ENCODE results near the gene TMPO.

Gene TMPO

GRCh38 chr12:98561846-98562245 lies 46.5 kb downstream of the TMPO start:
- no peak for TF ChIP-seq REST (IDR thresholded peaks at IDR 0.05; ENCODE audit: insufficient read depth in 1 of 2, low read depth in 2 of 2, low read length in 2 of 2)
- no peak for TF ChIP-seq FOXP2 (optimal IDR thresholded peaks at IDR 0.05; ENCODE audit: borderline replicate concordance, extremely low read depth, extremely low read length, insufficient read depth)

GRCh38 chr12:98572010-98572409 lies 56.6 kb downstream of the TMPO start:
- TF ChIP-seq POLR2AphosphoS5 (IDR thresholded peaks at IDR 0.05; ENCODE audit: low read depth, low read length) (no peak), REST (IDR thresholded peaks at IDR 0.05; ENCODE audit: insufficient read depth in 1 of 2, low read depth in 2 of 2, low read length in 2 of 2) (no peak), TAF1 (IDR thresholded peaks at IDR 0.05; ENCODE audit: borderline replicate concordance, insufficient read depth, low read length) (no peak), SIN3A (IDR thresholded peaks at IDR 0.05; ENCODE audit: borderline replicate concordance, insufficient read depth, low read length) (no peak), FOXP2 (optimal IDR thresholded peaks at IDR 0.05; ENCODE audit: borderline replicate concordance, extremely low read depth, extremely low read length, insufficient read depth) (no peak)

GRCh38 chr12:98574110-98574509 lies 58.7 kb downstream of the TMPO start:
- TF ChIP-seq FOXP2 (optimal IDR thresholded peaks at IDR 0.05; ENCODE audit: borderline replicate concordance, extremely low read depth, extremely low read length, insufficient read depth) (no peak), POLR2AphosphoS5 (IDR thresholded peaks at IDR 0.05; ENCODE audit: low read depth, low read length) (no peak), REST (IDR thresholded peaks at IDR 0.05; ENCODE audit: insufficient read depth in 1 of 2, low read depth in 2 of 2, low read length in 2 of 2) (no peak), TAF1 (IDR thresholded peaks at IDR 0.05; ENCODE audit: borderline replicate concordance, insufficient read depth, low read length) (no peak), SIN3A (IDR thresholded peaks at IDR 0.05; ENCODE audit: borderline replicate concordance, insufficient read depth, low read length) (no peak)

GRCh38 chr12:98575013-98575412 lies 59.6 kb downstream of the TMPO start:
- TF ChIP-seq POLR2AphosphoS5 (IDR thresholded peaks at IDR 0.05; ENCODE audit: low read depth, low read length) (no peak), SIN3A (IDR thresholded peaks at IDR 0.05; ENCODE audit: borderline replicate concordance, insufficient read depth, low read length) (no peak), FOXP2 (optimal IDR thresholded peaks at IDR 0.05; ENCODE audit: borderline replicate concordance, extremely low read depth, extremely low read length, insufficient read depth) (no peak), REST (IDR thresholded peaks at IDR 0.05; ENCODE audit: insufficient read depth in 1 of 2, low read depth in 2 of 2, low read length in 2 of 2) (no peak)

GRCh38 chr12:98578392-98578791 lies 63.0 kb downstream of the TMPO start:
- TF ChIP-seq POLR2AphosphoS5 (IDR thresholded peaks at IDR 0.05; ENCODE audit: low read depth, low read length) = no peak
- no peak for TF ChIP-seq SIN3A (IDR thresholded peaks at IDR 0.05; ENCODE audit: borderline replicate concordance, insufficient read depth, low read length)
- no peak for TF ChIP-seq FOXP2 (optimal IDR thresholded peaks at IDR 0.05; ENCODE audit: borderline replicate concordance, extremely low read depth, extremely low read length, insufficient read depth)
- TF ChIP-seq REST (IDR thresholded peaks at IDR 0.05; ENCODE audit: insufficient read depth in 1 of 2, low read depth in 2 of 2, low read length in 2 of 2) = no peak
- no peak for TF ChIP-seq TAF1 (IDR thresholded peaks at IDR 0.05; ENCODE audit: borderline replicate concordance, insufficient read depth, low read length)

Data from PFSK-1 (cell line).